SK-MEL-5 (cell line): ENCODE results near the gene NMU. TPM values are rescaled to one million over a fixed set of nuclear protein-coding genes. Genes with fewer than 3 reads are reported as not detected.

Source experiments
- DNase-seq: peaks from one replicate; pipeline ENCODE4 v3.0.0-alpha.2; 2016; ENCODE audit warnings: low read depth, low spot score
- in situ Hi-C: cut with HindIII; loops from 2 replicates; pipeline ENCODE4 v1.10.0; 2016; ENCODE audit warnings: low sequenced_read_pairs, high pct_unique_total_duplicates, low pct_unique_long_range_greater_than_20kb
- total RNA-seq: library from RNA; depleted of rRNA; stranded (reverse); fragments of >200 nt; shearing (Covaris generic); gene quantifications from 2 replicates; pipeline ENCODE4 v1.2.3, GENCODE V29; 2014; rRNA removed

NMU gene
- total RNA-seq, 1 experiment from 2014 or later, result not detected

DNA sequence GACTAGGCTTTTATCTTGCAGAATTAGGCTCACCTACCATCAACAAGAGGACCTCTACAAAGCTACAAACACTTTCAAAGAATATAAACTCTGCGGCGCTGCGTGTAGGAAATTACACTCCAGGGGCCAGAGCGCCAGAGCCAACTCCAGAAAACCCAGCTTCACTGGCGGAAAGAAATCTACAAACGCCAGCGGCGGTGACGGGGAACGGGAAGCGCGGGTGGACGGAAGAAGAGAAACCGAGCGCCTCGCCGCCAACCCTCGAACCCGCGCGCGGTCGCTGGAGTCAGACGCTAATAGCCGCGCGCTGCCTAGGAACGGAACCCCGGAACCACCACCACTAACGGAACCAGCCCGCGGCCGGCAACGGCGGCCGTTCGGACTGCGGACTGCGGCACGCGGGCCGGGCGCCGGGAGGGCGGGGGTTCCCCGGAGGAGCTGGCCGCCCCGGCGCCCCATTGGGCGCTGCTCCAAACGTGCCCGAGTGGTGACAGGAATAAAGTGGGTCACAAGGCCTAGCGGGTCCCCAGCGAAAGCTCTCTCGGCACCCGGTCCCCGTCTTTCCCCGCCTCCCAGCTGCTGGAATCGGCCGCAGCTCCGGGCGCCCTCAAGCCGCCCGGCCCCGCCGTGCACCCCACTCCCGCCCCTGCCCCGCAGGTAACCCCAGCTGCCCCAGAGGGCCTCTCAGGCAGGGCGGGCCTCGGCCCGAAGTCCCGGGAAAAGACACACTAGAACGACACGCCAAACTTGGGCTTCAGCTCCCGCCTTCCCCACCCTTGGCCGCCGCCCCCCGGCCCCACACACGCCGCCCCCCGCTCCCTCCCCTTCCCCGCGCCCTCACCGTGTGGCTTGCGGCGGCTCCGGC, 90.2 kb downstream of the NMU start:
- in situ Hi-C loops, result no loop called here

More for the DNA sequence above, 90.2 kb downstream of the NMU start:
- peak; percentile 65 for DNase-seq

Other genes with a start within 250 kb of the NMU start
- 112 and 117 TPM in 2 replicates for gene TMEM165, start 240.3 kb downstream of the NMU start, total RNA-seq
- gene CLOCK, start 89.4 kb downstream of the NMU start, total RNA-seq, result 11.3 and 17.7 TPM in 2 replicates
- gene PDCL2, start 44.1 kb downstream of the NMU start, total RNA-seq, result not detected in 2 replicates
- not detected in 2 replicates for gene EXOC1L, start 183.5 kb upstream of the NMU start, total RNA-seq
- 41.8 and 43.5 TPM in 2 replicates for gene EXOC1, start 217.3 kb upstream of the NMU start, total RNA-seq